HEK293 (cell line): ENCODE measurements around the gene PAM.

Source experiments
- SP2 ChIP-seq: fragments of 450-650 bp; formaldehyde crosslinking; IDR thresholded peaks from 2 replicates; pipeline ENCODE4 v1.5.1; 2016; ENCODE audit warnings: missing biosample characterization, missing genetic modification characterization
- TF ChIP-seq, protein P1 (sequence below): fragments of 450-650 bp; formaldehyde crosslinking; IDR thresholded peaks from 2 replicates; pipeline ENCODE4 v1.5.1; 2016; ENCODE audit warnings: missing biosample characterization, missing genetic modification characterization

DNA sequence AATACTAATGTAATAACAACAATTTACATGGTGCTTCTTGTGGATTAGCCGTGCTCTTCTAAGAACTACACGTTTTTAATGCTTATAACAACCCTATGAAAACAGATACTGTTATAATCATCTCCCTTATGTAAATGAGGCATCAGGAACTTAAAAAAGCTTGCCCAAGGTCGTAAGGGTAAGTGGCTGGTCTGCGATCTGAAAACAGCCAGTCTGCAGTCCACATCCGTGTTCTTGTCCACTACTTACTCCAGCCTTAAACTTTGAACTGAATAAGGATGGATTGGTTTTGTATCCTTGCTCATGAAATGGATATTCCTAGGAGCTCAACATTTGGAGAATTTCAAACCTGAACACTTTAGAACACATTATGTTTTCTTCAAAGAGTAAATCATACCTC is 26.7 kb downstream of the PAM start:
- TF ChIP-seq, protein P1, sequence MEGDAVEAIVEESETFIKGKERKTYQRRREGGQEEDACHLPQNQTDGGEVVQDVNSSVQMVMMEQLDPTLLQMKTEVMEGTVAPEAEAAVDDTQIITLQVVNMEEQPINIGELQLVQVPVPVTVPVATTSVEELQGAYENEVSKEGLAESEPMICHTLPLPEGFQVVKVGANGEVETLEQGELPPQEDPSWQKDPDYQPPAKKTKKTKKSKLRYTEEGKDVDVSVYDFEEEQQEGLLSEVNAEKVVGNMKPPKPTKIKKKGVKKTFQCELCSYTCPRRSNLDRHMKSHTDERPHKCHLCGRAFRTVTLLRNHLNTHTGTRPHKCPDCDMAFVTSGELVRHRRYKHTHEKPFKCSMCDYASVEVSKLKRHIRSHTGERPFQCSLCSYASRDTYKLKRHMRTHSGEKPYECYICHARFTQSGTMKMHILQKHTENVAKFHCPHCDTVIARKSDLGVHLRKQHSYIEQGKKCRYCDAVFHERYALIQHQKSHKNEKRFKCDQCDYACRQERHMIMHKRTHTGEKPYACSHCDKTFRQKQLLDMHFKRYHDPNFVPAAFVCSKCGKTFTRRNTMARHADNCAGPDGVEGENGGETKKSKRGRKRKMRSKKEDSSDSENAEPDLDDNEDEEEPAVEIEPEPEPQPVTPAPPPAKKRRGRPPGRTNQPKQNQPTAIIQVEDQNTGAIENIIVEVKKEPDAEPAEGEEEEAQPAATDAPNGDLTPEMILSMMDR, result no peak
- TF ChIP-seq SP2 (tag by site-specific recombination), result no peak
